DMS79 treated with DMSO at 0.1 percent for 48 hours (cell line): ENCODE results near the gene NTM.

ENCODE experiments used
- DNase-seq: peaks from one replicate; lab custom pipeline; 2025; lab: John Stamatoyannopoulos, UW

The NTM gene

DNA sequence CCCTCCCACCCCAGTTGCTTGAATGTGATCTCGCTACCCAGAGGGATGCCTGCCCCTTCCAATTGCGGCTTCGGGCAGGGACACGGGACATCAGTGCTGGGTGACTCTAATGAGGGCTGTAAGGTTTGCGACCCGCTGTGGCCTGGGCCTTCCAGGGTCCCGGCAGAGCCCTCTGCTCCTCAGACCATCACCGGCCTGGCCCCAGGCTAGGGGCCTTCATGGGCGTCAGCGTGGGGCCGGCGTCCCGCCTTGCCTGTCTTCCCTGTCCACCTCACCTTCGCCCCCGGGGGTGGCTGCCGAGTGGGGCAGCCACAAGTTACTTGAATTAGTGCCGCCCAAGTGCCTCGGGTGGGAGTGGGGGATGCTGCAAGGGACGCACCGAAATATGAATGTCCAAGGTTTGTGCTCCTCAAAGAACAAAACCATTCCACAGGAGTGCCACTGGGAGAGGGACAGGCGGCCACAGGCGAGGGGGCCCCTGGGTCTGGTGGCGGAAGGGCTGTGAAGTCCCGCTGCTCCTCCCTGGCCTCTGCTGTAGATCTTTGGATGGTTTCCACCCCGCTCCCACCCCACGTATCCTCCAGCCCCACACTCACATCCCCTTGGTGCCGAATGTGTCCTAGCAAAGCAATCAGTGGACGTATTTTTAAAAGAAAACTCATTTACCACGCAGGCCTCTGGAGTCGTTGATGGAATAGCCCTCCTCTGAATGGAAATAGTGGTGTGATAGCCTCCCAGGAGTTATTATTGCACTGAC lies 317.1 kb downstream of the NTM start:
- DNase-seq: no peak

DNA sequence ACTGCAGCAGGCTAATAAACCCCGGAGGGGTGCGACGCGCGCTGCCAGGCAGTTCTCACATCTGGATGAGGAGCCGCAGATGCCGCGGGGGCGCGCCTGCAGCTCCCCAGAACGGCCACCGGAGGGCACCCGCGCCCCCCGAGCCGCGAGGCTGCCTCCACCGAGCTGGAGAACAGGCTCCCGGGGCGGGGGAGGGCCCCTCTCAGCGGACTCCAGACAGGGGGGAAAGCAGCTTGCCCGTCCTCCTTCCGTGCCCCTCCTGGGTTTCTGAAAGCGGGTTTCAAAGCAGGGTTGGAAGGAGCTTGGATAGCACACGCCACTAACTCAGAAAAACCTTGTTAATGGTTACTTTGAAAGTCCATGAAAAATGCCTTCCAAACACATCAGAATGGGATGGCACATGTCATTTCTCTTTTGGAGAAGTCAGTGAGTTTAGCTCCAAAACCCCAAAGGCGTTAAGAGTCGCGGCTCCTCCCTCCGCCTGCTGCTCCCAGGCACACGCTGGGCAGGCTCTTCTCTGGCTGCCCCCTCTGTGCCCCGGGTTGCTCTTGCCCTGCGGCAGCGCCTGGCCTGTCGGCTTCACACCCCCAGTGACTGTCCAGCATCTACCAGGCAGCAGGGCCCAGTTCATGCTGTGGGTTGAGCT lies 317.8 kb downstream of the NTM start:
- DNase-seq: peak; percentile 30

DNA sequence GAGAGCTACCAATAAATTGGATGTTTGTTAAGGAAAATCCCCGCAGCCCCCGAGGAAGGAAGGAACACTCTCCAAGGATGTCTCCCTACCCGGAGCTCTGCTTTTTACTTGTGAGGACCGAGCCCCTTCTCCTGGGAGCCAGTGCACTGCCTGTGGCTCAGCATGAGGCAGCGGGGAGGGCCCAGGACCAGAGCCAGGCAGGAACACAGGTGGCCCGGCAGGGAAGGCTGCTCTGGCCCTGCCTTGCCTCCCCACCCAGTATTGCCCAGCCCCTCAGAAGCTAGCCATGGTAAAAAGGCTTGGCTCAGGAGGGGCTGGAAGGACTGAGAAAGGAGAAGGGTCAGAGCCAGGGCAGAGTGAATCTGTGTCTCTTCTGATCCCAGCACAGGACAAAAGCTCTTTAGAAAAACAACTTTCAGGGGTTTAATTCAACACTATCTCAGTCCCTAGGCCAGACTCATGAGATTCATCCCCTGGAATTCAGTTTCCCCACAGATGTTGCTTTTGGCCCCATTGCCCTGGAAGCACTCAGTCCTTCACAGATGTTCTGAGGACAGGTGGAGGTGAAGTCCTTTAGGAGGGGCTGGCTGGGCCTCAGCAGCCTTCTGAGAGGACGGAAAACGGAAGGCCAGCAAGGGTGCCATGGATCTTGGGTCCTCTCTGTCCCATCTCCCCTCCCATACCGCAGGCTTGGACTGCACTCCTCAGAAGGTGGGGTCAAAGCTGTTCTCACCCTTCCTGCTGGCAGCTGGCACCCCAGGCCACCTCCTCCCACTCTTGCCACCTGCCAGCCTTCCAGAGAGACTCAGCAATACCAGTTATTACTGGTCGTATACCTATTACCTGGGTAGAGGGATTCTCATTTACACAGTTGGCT lies 318.9 kb downstream of the NTM start:
- DNase-seq: no peak

GRCh38 chr11:131690362-131690761 lies 319.9 kb downstream of the NTM start:
- DNase-seq: no peak

GRCh38 chr11:131690776-131691175 lies 320.4 kb downstream of the NTM start:
- DNase-seq: no peak

- DNase-seq: no peak
Observed at GRCh38 chr11:131691181-131692041, 321.0 kb downstream of the NTM start.

DNA sequence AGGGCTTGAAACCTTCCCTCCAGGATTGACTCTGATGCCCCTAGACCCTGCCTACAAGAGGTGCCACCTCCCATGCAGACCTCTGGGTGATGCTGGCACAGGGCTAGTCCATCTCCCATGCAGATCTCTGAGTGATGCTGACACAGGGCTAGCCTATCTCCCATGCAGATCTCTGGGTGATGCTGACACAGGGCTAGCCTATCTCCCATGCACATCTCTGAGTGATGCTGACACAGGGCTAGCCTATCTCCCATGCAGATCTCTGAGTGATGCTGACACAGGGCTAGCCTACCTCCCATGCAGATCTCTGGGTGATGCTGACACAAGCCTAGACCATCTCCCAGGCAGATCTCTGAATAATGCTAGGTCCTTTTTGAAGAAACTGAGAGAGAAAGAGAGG lies 321.7 kb downstream of the NTM start:
- DNase-seq: no peak

- no peak for DNase-seq
Observed at GRCh38 chr11:131692961-131693360, 322.5 kb downstream of the NTM start.

DNA sequence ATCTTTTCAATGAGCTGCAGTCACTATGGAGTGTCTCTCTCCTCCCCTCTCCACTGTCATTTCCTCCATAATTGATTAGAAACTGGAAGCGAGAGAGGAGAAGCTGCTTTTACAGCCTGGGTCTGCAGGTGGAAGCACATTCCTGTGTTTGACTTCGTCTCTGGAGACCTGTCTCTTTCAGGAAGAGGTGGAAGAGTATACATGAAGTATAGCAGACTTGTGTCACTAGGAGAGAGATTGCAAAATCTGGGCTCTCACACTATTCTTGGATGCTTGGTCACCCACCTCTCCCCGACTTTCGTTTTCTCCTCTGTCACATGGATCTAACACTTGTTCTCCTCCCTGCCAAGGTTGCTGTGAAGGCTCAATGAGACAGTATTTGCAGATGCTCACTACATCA lies 323.3 kb downstream of the NTM start:
- no peak for DNase-seq

DNA sequence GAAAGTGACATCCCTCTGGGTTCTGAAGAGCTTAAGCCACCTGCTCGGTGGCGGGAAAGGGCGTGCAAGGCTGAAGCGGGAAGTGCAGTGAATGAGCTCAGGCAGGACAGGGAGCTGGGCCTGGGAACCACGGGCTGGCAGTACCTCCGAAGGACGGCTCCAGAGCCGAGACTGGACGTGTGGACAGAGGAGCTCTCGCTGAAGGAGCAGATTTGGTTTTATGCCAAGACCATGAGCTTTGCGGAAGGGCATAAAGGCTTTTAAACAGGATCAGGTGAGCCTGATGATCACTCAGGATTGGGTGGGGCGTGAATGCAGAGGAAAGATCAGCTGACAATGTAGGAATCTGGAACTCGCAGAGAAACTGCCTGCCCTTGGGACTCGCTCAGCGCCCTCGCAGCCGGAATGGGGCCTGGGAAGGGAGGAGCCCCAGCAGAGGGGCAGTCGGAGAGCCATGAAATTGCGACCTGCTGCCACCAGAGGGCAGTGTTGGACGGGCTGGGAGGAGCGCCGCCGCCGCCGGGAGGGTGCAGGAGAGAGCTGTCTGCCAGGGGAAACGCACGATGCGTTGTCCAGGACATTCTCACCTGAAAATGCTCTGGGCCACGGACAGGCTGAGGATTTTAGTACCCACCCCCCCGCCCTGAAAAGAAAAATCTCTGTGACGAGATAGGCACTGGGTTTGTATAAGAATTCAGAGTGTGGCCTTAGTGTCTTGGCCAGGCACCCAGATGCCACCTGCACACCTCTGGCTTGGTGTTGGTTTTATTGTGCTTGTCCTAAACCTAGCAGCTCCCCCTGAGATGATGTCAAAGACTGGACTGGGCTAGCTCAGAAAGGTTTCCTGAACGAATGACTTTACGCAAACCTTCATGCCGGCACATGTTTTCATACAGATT lies 324.4 kb downstream of the NTM start:
- DNase-seq: peak; percentile 66

GRCh38 chr11:131695889-131696429 lies 325.5 kb downstream of the NTM start:
- DNase-seq: no peak

GRCh38 chr11:131696690-131697089 lies 326.3 kb downstream of the NTM start:
- no peak for DNase-seq

DNA sequence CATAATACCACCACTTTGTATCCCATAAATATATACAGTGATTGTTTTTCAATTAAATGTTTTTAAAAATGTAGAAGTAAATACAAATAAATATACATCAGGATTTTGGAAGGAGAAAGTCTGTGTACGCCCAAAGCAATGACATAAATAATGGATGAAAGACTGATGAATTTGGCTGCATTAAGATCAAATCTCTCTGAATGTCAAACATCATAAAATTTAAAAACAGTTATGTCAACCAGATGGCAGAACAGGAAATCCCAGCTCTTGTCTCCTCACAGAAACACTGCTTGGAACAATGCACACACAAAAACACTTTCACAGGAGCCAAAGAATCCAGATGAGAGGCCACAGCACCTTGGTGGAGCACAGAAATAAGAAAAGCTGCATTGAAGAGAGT lies 332.9 kb downstream of the NTM start:
- DNase-seq: no peak

DNA sequence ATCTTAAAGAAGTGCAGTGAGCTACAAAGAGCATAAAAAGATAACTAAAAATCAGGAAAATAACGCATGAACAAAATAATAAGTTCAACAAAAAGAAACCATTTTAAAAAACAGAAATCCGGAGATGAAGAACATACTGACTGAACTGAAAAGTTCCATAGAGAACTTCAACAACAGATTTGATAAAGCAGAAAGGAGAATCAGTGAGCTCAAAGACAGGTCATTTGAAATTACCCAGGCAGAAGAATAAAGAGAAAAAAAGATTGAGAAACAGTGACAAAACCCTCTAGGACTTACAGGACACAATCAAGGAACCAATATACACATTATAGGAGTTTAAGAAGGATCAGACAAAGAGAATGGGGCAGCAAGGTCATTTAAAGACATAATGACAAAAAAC lies 334.3 kb downstream of the NTM start:
- no peak for DNase-seq

DNA sequence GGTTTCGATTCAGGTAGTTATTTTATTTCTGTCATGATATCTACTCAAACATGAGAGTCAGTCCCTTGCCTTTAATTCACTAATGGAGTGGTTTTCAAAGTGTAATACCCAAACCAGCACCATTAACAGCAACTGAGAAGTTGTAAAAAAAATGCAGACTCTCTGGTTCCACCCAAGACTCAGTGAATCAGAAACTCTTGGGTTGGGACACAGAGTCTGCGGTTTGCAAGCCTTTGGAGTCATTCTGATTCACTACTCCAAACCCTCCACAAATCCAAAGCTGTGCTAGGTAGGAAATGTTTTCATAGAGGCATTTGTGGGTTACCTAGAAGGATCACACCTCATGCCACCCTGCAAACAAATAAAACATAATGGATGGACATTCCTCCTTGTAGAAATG lies 340.1 kb downstream of the NTM start:
- DNase-seq: no peak

- no peak for DNase-seq
Observed at GRCh38 chr11:131712897-131713296, 342.5 kb downstream of the NTM start.

- DNase-seq: no peak
Observed at GRCh38 chr11:131713529-131714134, 343.2 kb downstream of the NTM start.

- DNase-seq: no peak
Observed at GRCh38 chr11:131717616-131718015, 347.2 kb downstream of the NTM start.

- DNase-seq: no peak
Observed at GRCh38 chr11:131723088-131723487, 352.7 kb downstream of the NTM start.

- no peak for DNase-seq
Observed at GRCh38 chr11:131724436-131724975, 354.1 kb downstream of the NTM start.
